Loucy (cell line): ENCODE data around the gene PIGQ.

ENCODE experiments used
- H2AFZ ChIP-seq: fragments of 200-600 bp; sonication (generic); 2 replicates; pipeline ENCODE4 v1.6.0; 2016; ENCODE audit warnings: antibody characterized with exemption, mild to moderate bottlenecking, low read length, moderate library complexity
- H3F3A ChIP-seq: fragments of 200-600 bp; 2 replicates; pipeline ENCODE4 v1.6.0; 2016; ENCODE audit warnings: antibody characterized with exemption, low read depth, mild to moderate bottlenecking
- H3K27me3 ChIP-seq: fragments of 200-600 bp; sonication (generic); 2 replicates; pipeline ENCODE4 v1.6.1; 2014; ENCODE audit warnings: low read length, mild to moderate bottlenecking; ENCODE audit not compliant: insufficient read depth, poor library complexity, severe bottlenecking
- H3K36me3 ChIP-seq: fragments of 200-600 bp; sonication (generic); 2 replicates; pipeline ENCODE4 v1.6.1; 2016; ENCODE audit warnings: low read length; ENCODE audit not compliant: insufficient read depth
- H3K4me1 ChIP-seq: fragments of 200-600 bp; sonication (generic); 2 replicates; pipeline ENCODE4 v1.5.1; 2014; ENCODE audit warnings: low read length, mild to moderate bottlenecking; ENCODE audit not compliant: insufficient read depth, poor library complexity, severe bottlenecking
- H3K4me2 ChIP-seq: fragments of 200-600 bp; sonication (generic); 2 replicates; pipeline ENCODE4 v1.6.0; 2014; ENCODE audit warnings: antibody characterized with exemption, low read length, low read depth, mild to moderate bottlenecking; ENCODE audit not compliant: poor library complexity, severe bottlenecking
- H3K4me3 ChIP-seq: fragments of 200-600 bp; sonication (generic); 2 replicates; pipeline ENCODE4 v1.5.1; 2014; ENCODE audit warnings: low read length, mild to moderate bottlenecking, mixed read lengths; ENCODE audit not compliant: poor library complexity, severe bottlenecking
- H3K79me2 ChIP-seq: fragments of 200-600 bp; sonication (generic); 2 replicates; pipeline ENCODE4 v1.6.1; 2014; ENCODE audit warnings: low read length; ENCODE audit not compliant: insufficient read depth
- H3K9ac ChIP-seq: fragments of 200-600 bp; sonication (generic); 2 replicates; pipeline ENCODE4 v1.6.0; 2014; ENCODE audit warnings: mild to moderate bottlenecking, low read depth, low read length, moderate library complexity; ENCODE audit not compliant: poor library complexity, severe bottlenecking
- H3K9me2 ChIP-seq: fragments of 200-600 bp; sonication (generic); replicated peaks from 2 replicates; pipeline ENCODE4 v1.6.1; 2016; ENCODE audit warnings: low read depth, low read length, mixed read lengths
- H3K9me3 ChIP-seq: fragments of 200-600 bp; sonication (generic); 2 replicates; pipeline ENCODE4 v1.6.1; 2014; ENCODE audit warnings: mild to moderate bottlenecking, antibody characterized with exemption, low read length, low read depth; ENCODE audit not compliant: insufficient read depth
- H4K20me1 ChIP-seq: fragments of 200-600 bp; sonication (generic); 2 replicates; pipeline ENCODE4 v1.6.0; 2014; ENCODE audit warnings: antibody characterized with exemption, low read length, mild to moderate bottlenecking; ENCODE audit not compliant: insufficient read depth, poor library complexity, severe bottlenecking
- CTCF ChIP-seq: fragments of 200-600 bp; sonication (generic); conservative IDR thresholded peaks from 2 replicates; pipeline ENCODE4 v1.5.1; 2014; ENCODE audit warnings: mild to moderate bottlenecking, antibody characterized with exemption, low read length
- EZH2phosphoT487 ChIP-seq: fragments of 200-600 bp; IDR thresholded peaks from 2 replicates; pipeline ENCODE4 v1.6.1; 2018; ENCODE audit warnings: antibody characterized with exemption, mild to moderate bottlenecking, moderate library complexity, borderline replicate concordance

Gene PIGQ

GRCh38 chr16:575354-576196 is 5.8 kb downstream of the PIGQ start:
- H3K4me3 ChIP-seq, result peak overlapping the region; percentile 60
- peak overlapping the region; percentile 58 for H3K9ac ChIP-seq
- TF ChIP-seq CTCF (no peak), EZH2phosphoT487 (no peak)

GRCh38 chr16:576197-576822 is 6.5 kb downstream of the PIGQ start:
- Histone ChIP-seq H4K20me1 (no peaks in the 10 kb centered on the region), H3K4me1 (peaks cover 14% of the 10 kb centered on the region), H3K9me2 (no peaks in the 10 kb centered on the region), H3K4me3 (peak overlapping the region; percentile 60), H3F3A (no peaks in the 10 kb centered on the region), H3K36me3 (no peaks in the 10 kb centered on the region), H3K9me3 (no peaks in the 10 kb centered on the region), H3K27me3 (no peaks in the 10 kb centered on the region), H3K79me2 (no peaks in the 10 kb centered on the region), H2AFZ (0 out of 2 replicates have a peak overlapping the region, but pooled peaks have one; percentile 36), H3K9ac (peak overlapping the region; percentile 58), H3K4me2 (peak overlapping the region; percentile 70)
- TF ChIP-seq EZH2phosphoT487 (no peak), CTCF (no peak)

More at GRCh38 chr16:575354-576196, 5.8 kb downstream of the PIGQ start:
- Histone ChIP-seq H3K9me2 (no peaks in the 10 kb centered on the region), H2AFZ (no peak overlapping the region), H4K20me1 (no peaks in the 10 kb centered on the region), H3K4me2 (peak overlapping the region; percentile 70), H3K27me3 (no peaks in the 10 kb centered on the region), H3K36me3 (no peaks in the 10 kb centered on the region), H3K9me3 (no peaks in the 10 kb centered on the region), H3F3A (no peaks in the 10 kb centered on the region), H3K4me1 (peaks cover 14% of the 10 kb centered on the region), H3K79me2 (no peaks in the 10 kb centered on the region)

- 0 out of 2 replicates have a peak overlapping the region, but pooled peaks have one; percentile 36 for H2AFZ ChIP-seq
- H4K20me1 ChIP-seq, result no peaks in the 10 kb centered on the region
- H3K9ac ChIP-seq, result peak overlapping the region; percentile 58
- TF ChIP-seq CTCF, result peak; percentile 38
- no peak for TF ChIP-seq EZH2phosphoT487
- peaks cover 14% of the 10 kb centered on the region for H3K4me1 ChIP-seq
- no peaks in the 10 kb centered on the region for H3F3A ChIP-seq
- no peaks in the 10 kb centered on the region for H3K36me3 ChIP-seq
- H3K4me2 ChIP-seq, result peak overlapping the region; percentile 70
- peak overlapping the region; percentile 60 for H3K4me3 ChIP-seq
- no peaks in the 10 kb centered on the region for H3K27me3 ChIP-seq
- H3K9me3 ChIP-seq, result no peaks in the 10 kb centered on the region
- no peaks in the 10 kb centered on the region for H3K79me2 ChIP-seq
- H3K9me2 ChIP-seq, result no peaks in the 10 kb centered on the region
These were observed 7.0 kb downstream of the PIGQ start for GRCh38 chr16:576823-577201.
